ENCODE results near the gene GZMM. TPM values are rescaled to one million over a fixed set of nuclear protein-coding genes. Genes with fewer than 3 reads are reported as not detected.

The GZMM gene
- total and polyA plus RNA-seq, 2 of the 13 experiments (the other 11 are each of a cell fraction or from before 2014, with no cell fraction given) = 0.07 TPM; not detected in 1

DNA sequence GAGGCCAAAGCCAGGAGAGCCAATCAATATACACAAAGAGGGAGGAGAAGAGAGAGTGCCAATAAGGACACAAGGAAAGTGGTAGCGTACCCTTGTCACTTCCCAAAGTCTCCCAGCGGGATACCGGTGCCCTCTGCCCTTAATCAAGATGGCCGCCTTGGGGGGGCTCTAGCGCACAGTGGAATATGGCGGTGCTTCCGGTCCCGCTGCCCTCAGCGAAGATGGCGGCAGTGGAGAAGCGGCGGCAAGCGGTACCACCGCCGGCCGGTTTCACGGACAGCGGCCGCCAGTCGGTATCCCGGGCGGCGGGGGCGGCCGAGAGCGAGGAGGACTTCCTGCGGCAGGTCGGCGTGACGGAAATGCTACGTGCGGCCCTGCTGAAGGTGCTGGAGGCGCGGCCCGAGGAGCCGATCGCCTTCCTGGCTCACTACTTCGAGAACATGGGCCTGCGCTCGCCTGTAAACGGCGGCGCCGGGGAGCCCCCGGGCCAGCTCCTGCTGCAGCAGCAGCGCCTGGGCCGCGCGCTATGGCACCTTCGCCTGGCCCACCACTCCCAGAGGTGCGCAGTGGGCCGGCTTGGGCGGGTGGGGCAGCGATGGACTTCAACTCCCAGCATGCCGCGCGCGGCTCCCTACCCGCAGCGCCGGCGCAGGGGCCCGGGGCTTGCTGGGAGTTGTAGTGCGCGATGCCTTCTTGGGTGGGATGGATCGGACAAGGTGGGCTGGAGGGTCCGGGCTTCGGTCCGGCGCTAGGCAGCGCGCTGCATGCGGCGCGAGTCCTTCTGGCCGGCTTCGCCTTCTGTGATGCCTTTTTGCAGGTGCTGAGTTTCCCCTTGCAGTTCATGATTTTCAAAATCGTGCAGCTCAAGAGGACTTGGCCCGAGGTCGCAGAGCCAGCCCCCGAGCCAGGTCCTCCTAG is 36.3 kb upstream of the GZMM start, which contains the start of gene TPGS1 (continued):
- TF ChIP-seq ZNF317 (CRISPR knock-in tag; IDR thresholded peaks at IDR 0.05) = peak; percentile 52; the same call in 1 of the 2 replicates
- TF ChIP-seq NR2F2 (IDR thresholded peaks at IDR 0.05; ENCODE audit: borderline replicate concordance, low read depth) = no peak
- TF ChIP-seq NFYC (CRISPR knock-in tag; IDR thresholded peaks at IDR 0.05) = peak; percentile 81
- TF ChIP-seq FOSL1 (CRISPR knock-in tag; IDR thresholded peaks at IDR 0.05; ENCODE audit: borderline replicate concordance) = no peak
- TF ChIP-seq ZFP36 (IDR thresholded peaks at IDR 0.05; ENCODE audit: borderline replicate concordance, low read depth, low read length, partially characterized antibody) = no peak
- TF ChIP-seq NFIB (CRISPR knock-in tag; IDR thresholded peaks at IDR 0.05; ENCODE audit: borderline replicate concordance) = peak; percentile 58; the same call in 1 of the 2 replicates
- no peak for TF ChIP-seq ZNF251 (CRISPR knock-in tag; IDR thresholded peaks at IDR 0.05)
- TF ChIP-seq ELF4 (CRISPR knock-in tag; IDR thresholded peaks at IDR 0.05; ENCODE audit: borderline replicate concordance) = peak; percentile 36; the same call in 1 of the 2 replicates
- TF ChIP-seq SYNCRIP (IDR thresholded peaks at IDR 0.05; ENCODE audit: insufficient read depth, low read depth, low read length) = no peak
- TF ChIP-seq, protein P1, sequence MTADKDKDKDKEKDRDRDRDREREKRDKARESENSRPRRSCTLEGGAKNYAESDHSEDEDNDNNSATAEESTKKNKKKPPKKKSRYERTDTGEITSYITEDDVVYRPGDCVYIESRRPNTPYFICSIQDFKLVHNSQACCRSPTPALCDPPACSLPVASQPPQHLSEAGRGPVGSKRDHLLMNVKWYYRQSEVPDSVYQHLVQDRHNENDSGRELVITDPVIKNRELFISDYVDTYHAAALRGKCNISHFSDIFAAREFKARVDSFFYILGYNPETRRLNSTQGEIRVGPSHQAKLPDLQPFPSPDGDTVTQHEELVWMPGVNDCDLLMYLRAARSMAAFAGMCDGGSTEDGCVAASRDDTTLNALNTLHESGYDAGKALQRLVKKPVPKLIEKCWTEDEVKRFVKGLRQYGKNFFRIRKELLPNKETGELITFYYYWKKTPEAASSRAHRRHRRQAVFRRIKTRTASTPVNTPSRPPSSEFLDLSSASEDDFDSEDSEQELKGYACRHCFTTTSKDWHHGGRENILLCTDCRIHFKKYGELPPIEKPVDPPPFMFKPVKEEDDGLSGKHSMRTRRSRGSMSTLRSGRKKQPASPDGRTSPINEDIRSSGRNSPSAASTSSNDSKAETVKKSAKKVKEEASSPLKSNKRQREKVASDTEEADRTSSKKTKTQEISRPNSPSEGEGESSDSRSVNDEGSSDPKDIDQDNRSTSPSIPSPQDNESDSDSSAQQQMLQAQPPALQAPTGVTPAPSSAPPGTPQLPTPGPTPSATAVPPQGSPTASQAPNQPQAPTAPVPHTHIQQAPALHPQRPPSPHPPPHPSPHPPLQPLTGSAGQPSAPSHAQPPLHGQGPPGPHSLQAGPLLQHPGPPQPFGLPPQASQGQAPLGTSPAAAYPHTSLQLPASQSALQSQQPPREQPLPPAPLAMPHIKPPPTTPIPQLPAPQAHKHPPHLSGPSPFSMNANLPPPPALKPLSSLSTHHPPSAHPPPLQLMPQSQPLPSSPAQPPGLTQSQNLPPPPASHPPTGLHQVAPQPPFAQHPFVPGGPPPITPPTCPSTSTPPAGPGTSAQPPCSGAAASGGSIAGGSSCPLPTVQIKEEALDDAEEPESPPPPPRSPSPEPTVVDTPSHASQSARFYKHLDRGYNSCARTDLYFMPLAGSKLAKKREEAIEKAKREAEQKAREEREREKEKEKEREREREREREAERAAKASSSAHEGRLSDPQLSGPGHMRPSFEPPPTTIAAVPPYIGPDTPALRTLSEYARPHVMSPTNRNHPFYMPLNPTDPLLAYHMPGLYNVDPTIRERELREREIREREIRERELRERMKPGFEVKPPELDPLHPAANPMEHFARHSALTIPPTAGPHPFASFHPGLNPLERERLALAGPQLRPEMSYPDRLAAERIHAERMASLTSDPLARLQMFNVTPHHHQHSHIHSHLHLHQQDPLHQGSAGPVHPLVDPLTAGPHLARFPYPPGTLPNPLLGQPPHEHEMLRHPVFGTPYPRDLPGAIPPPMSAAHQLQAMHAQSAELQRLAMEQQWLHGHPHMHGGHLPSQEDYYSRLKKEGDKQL (CRISPR knock-in tag; IDR thresholded peaks at IDR 0.05; ENCODE audit: low read depth) = no peak
- TF ChIP-seq HNRNPK (IDR thresholded peaks at IDR 0.05; ENCODE audit: low read depth, low read length, poor library complexity, severe bottlenecking) = no peak
- TF ChIP-seq KDM2A (CRISPR knock-in tag; IDR thresholded peaks at IDR 0.05; ENCODE audit: borderline replicate concordance, low read depth) = peak; percentile 64; the same call in 1 of the 2 replicates
- TF ChIP-seq ZNF615 (CRISPR knock-in tag; IDR thresholded peaks at IDR 0.05; ENCODE audit: borderline replicate concordance) = peak; percentile 85; the same call in 1 of the 2 replicates
- TF ChIP-seq, protein P2, sequence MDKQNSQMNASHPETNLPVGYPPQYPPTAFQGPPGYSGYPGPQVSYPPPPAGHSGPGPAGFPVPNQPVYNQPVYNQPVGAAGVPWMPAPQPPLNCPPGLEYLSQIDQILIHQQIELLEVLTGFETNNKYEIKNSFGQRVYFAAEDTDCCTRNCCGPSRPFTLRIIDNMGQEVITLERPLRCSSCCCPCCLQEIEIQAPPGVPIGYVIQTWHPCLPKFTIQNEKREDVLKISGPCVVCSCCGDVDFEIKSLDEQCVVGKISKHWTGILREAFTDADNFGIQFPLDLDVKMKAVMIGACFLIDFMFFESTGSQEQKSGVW (CRISPR knock-in tag; IDR thresholded peaks at IDR 0.05; ENCODE audit: borderline replicate concordance) = no peak
- TF ChIP-seq TEAD3 (CRISPR knock-in tag; optimal IDR thresholded peaks at IDR 0.05; ENCODE audit: borderline replicate concordance) = no peak
- no peak for TF ChIP-seq AHR (CRISPR knock-in tag; IDR thresholded peaks at IDR 0.05)
- TF ChIP-seq KDM4B (CRISPR knock-in tag; IDR thresholded peaks at IDR 0.05) = no peak
- TF ChIP-seq, protein P3, sequence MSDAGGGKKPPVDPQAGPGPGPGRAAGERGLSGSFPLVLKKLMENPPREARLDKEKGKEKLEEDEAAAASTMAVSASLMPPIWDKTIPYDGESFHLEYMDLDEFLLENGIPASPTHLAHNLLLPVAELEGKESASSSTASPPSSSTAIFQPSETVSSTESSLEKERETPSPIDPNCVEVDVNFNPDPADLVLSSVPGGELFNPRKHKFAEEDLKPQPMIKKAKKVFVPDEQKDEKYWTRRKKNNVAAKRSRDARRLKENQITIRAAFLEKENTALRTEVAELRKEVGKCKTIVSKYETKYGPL (CRISPR knock-in tag; IDR thresholded peaks at IDR 0.05) = no peak
- peak; percentile 85 for TF ChIP-seq KDM5A (IDR thresholded peaks at IDR 0.05; ENCODE audit: borderline replicate concordance, low read length)
- peak; percentile 88 for TF ChIP-seq ZFX (CRISPR knock-in tag; IDR thresholded peaks at IDR 0.05; ENCODE audit: low read depth)
- no peak for TF ChIP-seq ZSCAN31 (CRISPR knock-in tag; IDR thresholded peaks at IDR 0.05; ENCODE audit: low read depth)
- TF ChIP-seq MAFF (IDR thresholded peaks at IDR 0.05; ENCODE audit: low read depth, low read length) = no peak

Measured in HepG2 (cell line).